PC-9 (cell line): ENCODE data around the gene TRIO.

Experiments used
- EZH2 ChIP-seq: fragments of 200-600 bp; sonication (generic); IDR thresholded peaks from 2 replicates; pipeline ENCODE4 v1.8.0; 2017; ENCODE audit warnings: antibody characterized with exemption, low read depth
- TF ChIP-seq, protein P1 (sequence below): fragments of 200-600 bp; sonication (generic); conservative IDR thresholded peaks from 2 replicates; pipeline ENCODE4 v1.6.1; 2017; ENCODE audit warnings: mixed run types, antibody characterized with exemption, mild to moderate bottlenecking, moderate library complexity

DNA sequence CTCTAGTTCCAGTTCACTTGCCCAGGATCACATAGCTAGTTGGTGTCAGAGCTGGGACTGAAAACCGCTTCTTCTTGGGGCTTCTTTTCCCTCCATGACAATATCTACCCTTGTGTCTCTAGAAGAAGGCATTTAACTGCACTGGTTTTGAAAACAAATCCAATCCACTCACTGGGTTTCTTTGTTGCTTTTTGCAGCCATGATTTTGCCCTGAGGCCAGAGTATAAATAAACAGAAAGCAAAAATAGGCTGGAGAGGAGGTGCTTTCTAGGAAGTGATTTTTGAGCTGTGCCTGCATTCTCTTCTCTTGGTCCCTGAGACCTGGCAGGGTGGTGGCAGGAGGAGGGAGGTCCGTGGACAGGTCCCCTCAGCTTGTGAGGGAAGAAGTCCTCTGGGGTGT lies 6.9 kb upstream of the TRIO start:
- TF ChIP-seq, protein P1, sequence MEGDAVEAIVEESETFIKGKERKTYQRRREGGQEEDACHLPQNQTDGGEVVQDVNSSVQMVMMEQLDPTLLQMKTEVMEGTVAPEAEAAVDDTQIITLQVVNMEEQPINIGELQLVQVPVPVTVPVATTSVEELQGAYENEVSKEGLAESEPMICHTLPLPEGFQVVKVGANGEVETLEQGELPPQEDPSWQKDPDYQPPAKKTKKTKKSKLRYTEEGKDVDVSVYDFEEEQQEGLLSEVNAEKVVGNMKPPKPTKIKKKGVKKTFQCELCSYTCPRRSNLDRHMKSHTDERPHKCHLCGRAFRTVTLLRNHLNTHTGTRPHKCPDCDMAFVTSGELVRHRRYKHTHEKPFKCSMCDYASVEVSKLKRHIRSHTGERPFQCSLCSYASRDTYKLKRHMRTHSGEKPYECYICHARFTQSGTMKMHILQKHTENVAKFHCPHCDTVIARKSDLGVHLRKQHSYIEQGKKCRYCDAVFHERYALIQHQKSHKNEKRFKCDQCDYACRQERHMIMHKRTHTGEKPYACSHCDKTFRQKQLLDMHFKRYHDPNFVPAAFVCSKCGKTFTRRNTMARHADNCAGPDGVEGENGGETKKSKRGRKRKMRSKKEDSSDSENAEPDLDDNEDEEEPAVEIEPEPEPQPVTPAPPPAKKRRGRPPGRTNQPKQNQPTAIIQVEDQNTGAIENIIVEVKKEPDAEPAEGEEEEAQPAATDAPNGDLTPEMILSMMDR: no peak
- TF ChIP-seq EZH2: no peak
